ENCODE data around the gene AFG3L2. TPM values are rescaled to one million over a fixed set of nuclear protein-coding genes. Genes with fewer than 3 reads are reported as not detected.

Gene AFG3L2
- total and polyA plus RNA-seq, 2 of the 8 experiments (the other 6 are each of a cell fraction or from before 2014, with no cell fraction given), result 29.7 to 84.8 TPM

- Histone ChIP-seq H3K4ac (replicated peaks; ENCODE audit: insufficient read length, low read depth, low read length) (no peak overlapping the region), H3K4me3 (ENCODE audit: extremely low read depth in 1 of 4, insufficient read depth in 2 of 4, low read depth in 3 of 4, low read length in 4 of 4) (no peak overlapping the region), H3K36me3 (ENCODE audit: control insufficient read depth in 2 of 4, insufficient read depth in 4 of 4, low read length in 3 of 4) (no peaks in the 10 kb centered on the region), H3K14ac (ENCODE audit: insufficient read length) (no peak overlapping the region), H3K9me3 (ENCODE audit: insufficient read depth in 2 of 2, low read depth in 1 of 2, low read length in 1 of 2) (no peaks in the 10 kb centered on the region), H4K20me1 (replicated peaks in 1 of 2; ENCODE audit: control insufficient read depth in 1 of 2, insufficient read depth in 2 of 2, low read length in 2 of 2) (no peaks in the 10 kb centered on the region), H2BK5ac (ENCODE audit: low read depth, low read length) (no peak overlapping the region), H3K4me2 (ENCODE audit: insufficient read depth in 1 of 2, low read depth in 2 of 2, low read length in 2 of 2) (no peak overlapping the region), H2AFZ (ENCODE audit: low read length) (no peak overlapping the region), H3K27ac (ENCODE audit: low read depth, low read length) (no peak overlapping the region), H2BK120ac (replicated peaks; ENCODE audit: low read depth, low read length) (no peak overlapping the region), H3K79me1 (ENCODE audit: low read depth, low read length) (no peaks in the 10 kb centered on the region), H2BK15ac (ENCODE audit: low read length) (no peak overlapping the region), H3K18ac (ENCODE audit: extremely low read depth, low read length) (no peak overlapping the region), H3K27me3 (replicated peaks in 1 of 4; ENCODE audit: control insufficient read depth in 3 of 4, extremely low read depth in 1 of 4, insufficient read depth in 3 of 4, low read length in 3 of 4) (peaks cover 0 to 15% (median 12%) of the 10 kb centered on the region in 4 experiments; a peak in 6 of 7 replicates), H4K5ac (ENCODE audit: insufficient read length, low read depth, low read length) (no peak overlapping the region), H3K4me1 (replicated peaks in 1 of 4; ENCODE audit: control insufficient read depth in 3 of 4, insufficient read depth in 4 of 4, low read length in 3 of 4) (no peaks in the 10 kb centered on the region; a peak in 1 of 7 replicates), H3K56ac (replicated peaks; ENCODE audit: insufficient read length, low read depth, low read length) (no peak overlapping the region), H3K23me2 (ENCODE audit: low read depth, low read length) (no peaks in the 10 kb centered on the region; the same call in 1 of the 2 replicates), H2AK5ac (ENCODE audit: low read depth, low read length) (no peak overlapping the region), H3K9ac (replicated peaks in 1 of 4; ENCODE audit: extremely low read depth in 1 of 4, low read depth in 3 of 4, low read length in 3 of 4) (no peak overlapping the region), H4K91ac (replicated peaks; ENCODE audit: insufficient read length, low read length) (no peak overlapping the region), H3K79me2 (ENCODE audit: control insufficient read depth in 1 of 2, insufficient read depth in 2 of 2, low read length in 2 of 2) (no peaks in the 10 kb centered on the region), H2BK20ac (ENCODE audit: low read length) (no peak overlapping the region), H3K23ac (ENCODE audit: insufficient read length) (no peak overlapping the region), H2BK12ac (ENCODE audit: low read depth, low read length) (no peak overlapping the region), H4K8ac (ENCODE audit: extremely low read depth, insufficient read depth, low read length) (no peak overlapping the region)
- FAIRE-seq (no peak), DNase-seq (ENCODE audit: low read depth in 1 of 2, low spot score in 2 of 2) (no peak)
- ChIA-PET CTCF (ENCODE audit: partially characterized antibody) (interaction anchor here (1.1 to 7.0 kb wide), 2 partner anchors 10 to 257 kb away, joined by 4 to 55 read pairs; no protein-coding TSS in a partner anchor), POLR2A (ENCODE audit: partially characterized antibody) (interaction anchor here (0.7 to 0.9 kb wide), 2 partner anchors 18 to 25 kb away, joined by 3 read pairs; partner anchors contain the start of gene AFG3L2)
- WGBS, 2 experiments (ENCODE audit: extremely low coverage in 1 of 2, insufficient coverage in 1 of 2, insufficient read length in 1 of 2, insufficient replicate concordance in 2 of 2, low coverage in 1 of 2, low lambda C conversion rate in 2 of 2, missing lambda C conversion rate in 1 of 2), result 83% methylated on average over 9 of the region's 9 CpGs; no CpG with 5 or more reads in 1 of the 2 experiments
- TF ChIP-seq ASH2L (IDR thresholded peaks at IDR 0.05; ENCODE audit: low read length), result no peak
- TF ChIP-seq SIX5 (IDR thresholded peaks at IDR 0.05; ENCODE audit: low read depth, low read length), result no peak
- no peak for TF ChIP-seq RAD21 (IDR thresholded peaks at IDR 0.05 in 1 of 2, conservative IDR thresholded peaks at IDR 0.05 in 1 of 2; ENCODE audit: low read depth in 2 of 2, low read length in 2 of 2)
- no peak for TF ChIP-seq EP300 (IDR thresholded peaks at IDR 0.05; ENCODE audit: borderline replicate concordance in 1 of 2, low read depth in 2 of 2, low read length in 2 of 2)
- TF ChIP-seq GABPA (IDR thresholded peaks at IDR 0.05; ENCODE audit: borderline replicate concordance, insufficient read depth, low read length), result no peak
- TF ChIP-seq POLR2AphosphoS5 (IDR thresholded peaks at IDR 0.05; ENCODE audit: low read depth, low read length), result no peak
- TF ChIP-seq SUZ12 (IDR thresholded peaks at IDR 0.05; ENCODE audit: low read length), result no peak
- no peak for TF ChIP-seq RXRA (IDR thresholded peaks at IDR 0.05; ENCODE audit: insufficient read depth, low read depth, low read length)
- no peak for TF ChIP-seq NRF1 (IDR thresholded peaks at IDR 0.05; ENCODE audit: low read depth, low read length)
- TF ChIP-seq BACH1 (IDR thresholded peaks at IDR 0.05; ENCODE audit: low read length), result no peak
Measured at GRCh38 chr18:12401881-12402280, 24.9 kb upstream of the AFG3L2 start.

All from H1 (cell line).